CD1c-positive myeloid dendritic cell (primary cell): ENCODE measurements around the gene ERFL.

Experiments used
- DNase-seq: peaks from one replicate; pipeline ENCODE4 v3.0.0-alpha.2; 2016; ENCODE audit errors: extremely low spot score

The ERFL gene

DNA sequence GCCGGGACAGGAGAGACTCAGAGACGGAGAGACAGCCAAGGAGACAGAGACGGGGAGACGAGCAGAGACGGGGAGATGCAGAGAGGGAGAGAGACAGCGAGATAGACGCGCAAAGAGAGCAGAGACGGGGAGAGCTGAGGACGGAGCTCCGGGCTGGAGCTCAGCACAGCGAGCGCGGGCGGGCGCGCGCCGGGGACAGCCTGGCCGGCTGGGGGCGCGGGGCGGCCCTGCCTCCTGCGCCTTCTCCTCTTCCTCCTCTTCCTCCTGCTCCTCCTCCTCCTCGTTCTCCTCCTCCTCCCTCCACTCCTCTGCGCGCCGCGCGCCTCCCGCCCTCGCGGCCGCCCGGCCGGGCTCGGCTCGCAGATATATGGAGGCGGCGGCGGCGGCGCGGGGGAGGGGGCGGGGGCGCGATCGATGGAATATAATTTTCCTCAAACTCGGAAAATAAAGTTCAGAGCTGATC lies at the start of gene ERFL:
TSS of gene ERFL (minus strand) at position 229 of the 463 bp plus-strand sequence. CDS start 15,530 bp downstream, outside the sequence.
- peak; percentile 8 for DNase-seq

- no peak for DNase-seq
Measured at GRCh38 chr19:41977916-41978315, 49.7 kb upstream of the ERFL start.

DNA sequence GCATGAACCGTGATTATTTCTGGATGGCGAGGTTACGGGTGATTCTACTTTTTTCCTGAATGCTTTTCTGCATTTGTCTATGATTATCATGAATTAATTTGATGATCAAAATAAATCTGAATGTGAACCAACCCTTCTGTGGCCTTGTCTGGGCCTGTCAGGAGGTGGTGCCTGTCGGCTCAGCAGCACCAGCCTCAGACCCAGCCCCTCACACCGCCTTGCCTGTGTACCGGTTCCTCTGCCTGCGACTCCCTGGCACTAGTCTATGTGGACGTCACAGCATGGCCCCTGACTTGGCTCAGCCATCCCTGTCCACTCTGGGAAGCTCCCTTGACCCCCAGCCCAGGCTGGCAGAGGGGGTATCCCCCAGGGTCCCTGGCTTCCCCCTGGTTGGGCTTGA lies 46.4 kb upstream of the ERFL start:
- no peak for DNase-seq

DNA sequence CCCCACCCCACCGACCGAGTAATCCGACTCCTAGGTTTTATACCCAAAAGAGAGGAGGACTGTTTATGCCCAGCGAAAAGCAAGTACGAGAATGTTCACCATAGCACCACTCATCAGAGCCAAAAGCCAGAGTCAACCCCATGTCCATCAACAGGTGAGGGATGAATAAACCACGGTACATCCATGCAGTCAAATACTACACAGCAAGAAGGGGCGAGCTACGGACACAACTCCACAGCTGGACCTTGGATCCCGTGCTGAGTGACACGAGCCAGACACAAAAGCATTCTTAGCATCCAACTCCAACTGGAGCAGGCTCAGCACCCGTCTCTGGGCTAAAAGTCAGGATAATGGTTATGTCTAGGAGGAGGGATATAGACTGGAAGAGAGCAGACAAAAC lies 43.1 kb upstream of the ERFL start:
- no peak for DNase-seq

DNA sequence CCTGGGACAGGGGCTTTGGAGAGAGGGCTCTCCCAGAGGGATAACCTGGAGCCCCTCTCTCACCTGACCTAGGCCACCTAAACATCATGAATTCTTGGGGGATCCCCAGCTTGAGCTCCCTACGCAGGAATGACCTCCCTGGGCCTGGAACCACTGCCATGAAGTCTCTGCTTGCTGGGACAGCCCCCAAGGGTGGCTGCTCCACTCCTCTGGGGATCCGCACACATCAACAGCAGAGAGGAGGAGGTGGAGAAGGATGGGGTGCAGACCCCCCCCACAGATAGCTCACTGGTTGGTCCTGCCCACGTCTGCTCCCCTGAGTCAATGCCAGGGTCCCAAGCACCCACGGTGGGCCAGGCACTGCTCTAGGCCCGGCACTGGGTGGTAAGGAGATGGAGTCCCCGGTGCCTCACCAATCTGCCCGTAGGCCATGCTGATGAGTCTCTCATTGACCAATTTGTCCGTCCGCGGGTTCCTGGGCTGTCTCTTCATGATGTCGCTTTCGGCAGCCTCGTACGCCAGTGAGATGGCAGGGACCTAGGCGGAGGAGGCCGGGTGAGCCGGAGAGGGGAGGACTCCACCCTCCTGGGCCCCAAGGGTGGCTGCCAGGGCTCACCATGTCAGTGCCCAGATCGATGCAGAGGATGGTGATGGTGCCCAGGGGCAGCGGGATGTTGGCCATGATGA lies 41.7 kb upstream of the ERFL start:
- DNase-seq: no peak

DNA sequence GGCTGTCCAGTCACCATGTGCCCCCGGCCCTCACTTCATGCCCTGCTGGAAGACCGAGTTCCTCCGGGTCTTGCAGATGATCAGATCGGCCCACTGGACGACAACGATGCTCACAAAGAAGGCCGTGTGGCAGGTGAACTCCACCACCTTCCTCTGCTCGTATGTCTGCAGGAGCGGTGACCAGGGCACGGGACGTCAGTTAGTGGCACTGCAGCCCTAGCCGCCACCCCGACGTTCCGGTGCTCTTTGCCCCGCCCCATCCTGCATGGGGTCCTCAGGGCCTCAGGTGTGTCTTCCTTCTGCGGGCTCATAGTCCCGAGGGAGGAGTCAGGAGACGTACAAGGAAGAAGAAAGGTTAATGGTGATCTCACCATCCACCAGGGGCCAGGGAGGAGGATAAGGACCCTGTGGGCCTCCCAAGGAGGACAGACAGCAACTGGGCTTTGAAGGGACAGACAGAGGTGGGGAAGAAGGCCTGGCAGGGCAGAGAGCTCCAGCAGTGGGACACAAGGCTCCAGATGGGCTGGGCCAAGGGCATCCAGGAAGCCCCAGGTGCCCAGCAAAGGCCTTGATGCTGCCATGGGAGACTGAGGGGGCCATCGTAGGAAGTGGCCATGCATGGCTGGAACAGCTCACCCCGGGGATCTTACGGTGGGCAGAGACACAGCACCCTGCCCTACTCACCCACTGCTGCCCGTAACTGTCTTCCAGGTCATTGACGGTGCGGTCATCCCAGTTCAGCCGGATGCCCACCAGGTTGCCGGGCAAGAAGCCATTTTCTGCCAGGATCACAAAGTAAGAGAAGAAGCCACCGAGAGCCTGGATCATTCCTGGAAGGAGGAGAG lies 40.7 kb upstream of the ERFL start:
- DNase-seq: no peak

DNA sequence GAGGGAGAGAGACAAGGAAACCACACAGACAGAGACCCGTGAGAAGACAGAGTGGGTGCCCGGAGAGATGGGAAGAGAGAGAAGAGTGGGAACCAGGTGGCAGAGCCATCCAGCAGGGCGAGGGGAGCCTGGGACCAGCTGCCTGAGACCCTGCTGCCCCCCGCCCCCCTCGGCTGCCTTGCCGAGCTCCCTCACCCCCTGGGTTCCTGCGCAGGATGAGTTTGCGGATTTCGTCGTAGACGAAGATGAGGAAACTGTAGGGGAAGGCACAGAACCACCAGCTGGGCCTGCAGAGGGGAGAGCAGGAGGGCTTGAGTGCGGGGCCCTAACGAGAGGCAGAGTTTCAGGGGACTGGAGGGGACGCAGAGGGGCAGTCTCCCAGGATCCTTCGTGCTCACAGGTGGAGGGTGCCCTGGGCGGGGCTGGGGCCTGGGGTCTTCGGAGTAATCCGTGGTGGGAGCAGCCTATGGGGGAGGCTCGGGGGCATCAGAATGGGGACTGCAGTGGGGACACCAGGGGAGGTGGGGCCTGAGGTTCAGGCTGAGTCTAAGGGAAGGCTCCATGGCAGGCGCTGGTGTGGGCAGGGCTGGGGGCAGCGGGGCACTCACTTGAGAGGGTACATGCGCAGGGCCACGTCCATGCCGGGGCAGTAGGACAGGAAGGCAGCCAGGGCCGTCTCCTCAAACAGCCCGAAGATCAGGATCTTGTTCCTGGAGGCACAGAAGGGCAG lies 39.0 kb upstream of the ERFL start:
- DNase-seq: no peak

- DNase-seq: no peak
Measured at GRCh38 chr19:41965106-41965505, 36.9 kb upstream of the ERFL start.

- DNase-seq: no peak
Measured at GRCh38 chr19:41960973-41961372, 32.7 kb upstream of the ERFL start.

GRCh38 chr19:41959056-41960053 lies 31.1 kb upstream of the ERFL start, which contains the start of gene RABAC1:
Gene RABAC1 (minus strand): TSS chr19:41959321. CDS start chr19:41959292, 29 bp downstream.
- DNase-seq: peak; percentile 86

GRCh38 chr19:41958367-41959055 lies 30.3 kb upstream of the ERFL start:
- DNase-seq: peak; percentile 50

DNA sequence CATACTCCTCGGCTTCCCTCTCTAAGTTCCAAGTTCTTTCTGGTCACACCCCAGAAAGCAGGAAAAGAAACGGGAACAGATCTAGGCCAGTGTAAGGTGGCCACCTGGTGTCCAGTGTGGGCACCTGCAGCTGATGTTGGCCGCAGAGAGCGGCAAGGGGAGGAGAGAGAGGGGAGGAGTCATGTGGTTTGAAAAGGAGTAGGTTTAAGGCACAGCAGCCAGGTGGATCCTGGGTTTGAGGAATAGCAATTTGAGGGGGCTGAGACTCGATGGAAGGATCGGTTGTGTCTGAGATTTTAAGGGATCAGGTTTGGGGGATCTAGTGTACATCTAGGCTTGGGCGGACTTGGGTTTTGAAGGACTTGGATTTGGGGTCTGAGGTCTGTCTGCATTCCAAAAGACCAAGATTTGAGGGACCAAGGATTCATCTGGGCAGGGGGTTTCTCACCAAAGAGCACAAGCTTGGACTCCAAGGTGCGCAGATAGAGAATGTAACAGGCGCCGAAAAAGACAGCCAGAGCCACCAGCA lies 29.7 kb upstream of the ERFL start:
- peak; percentile 79 for DNase-seq

DNA sequence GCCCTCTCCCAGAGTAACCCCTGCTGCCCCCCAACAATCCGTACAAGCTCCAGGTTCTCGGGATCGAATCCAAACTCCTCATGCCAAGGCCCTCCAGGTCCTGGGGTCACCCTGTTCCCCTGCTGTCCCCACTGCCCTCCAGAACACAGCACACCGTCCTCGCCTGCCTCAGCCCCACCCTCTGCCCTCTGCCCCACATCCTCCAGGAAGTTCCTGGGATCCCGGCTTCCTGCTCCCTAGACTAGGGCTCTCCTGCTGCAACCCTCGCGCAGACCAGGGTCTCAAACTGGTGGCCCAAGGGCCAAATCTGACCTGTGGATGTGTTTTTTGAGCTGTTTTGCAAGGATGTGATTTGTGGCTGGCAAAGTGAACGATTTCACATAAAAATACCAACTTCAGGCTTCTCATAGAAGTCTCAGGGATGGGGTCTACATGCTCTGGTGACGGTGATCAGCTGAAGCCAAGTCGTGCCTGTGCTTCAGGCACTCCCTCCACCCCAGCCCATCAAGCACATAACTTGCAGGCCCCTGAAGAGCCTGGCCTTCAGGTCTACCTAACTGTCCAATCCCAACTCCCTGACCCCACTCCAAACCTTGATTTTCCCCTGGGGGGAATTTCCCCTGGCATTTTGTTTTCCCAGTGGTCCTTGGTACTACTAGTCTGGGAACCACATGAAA lies 29.1 kb upstream of the ERFL start:
- DNase-seq: no peak

GRCh38 chr19:41956621-41957020 lies 28.4 kb upstream of the ERFL start:
- DNase-seq: no peak

DNA sequence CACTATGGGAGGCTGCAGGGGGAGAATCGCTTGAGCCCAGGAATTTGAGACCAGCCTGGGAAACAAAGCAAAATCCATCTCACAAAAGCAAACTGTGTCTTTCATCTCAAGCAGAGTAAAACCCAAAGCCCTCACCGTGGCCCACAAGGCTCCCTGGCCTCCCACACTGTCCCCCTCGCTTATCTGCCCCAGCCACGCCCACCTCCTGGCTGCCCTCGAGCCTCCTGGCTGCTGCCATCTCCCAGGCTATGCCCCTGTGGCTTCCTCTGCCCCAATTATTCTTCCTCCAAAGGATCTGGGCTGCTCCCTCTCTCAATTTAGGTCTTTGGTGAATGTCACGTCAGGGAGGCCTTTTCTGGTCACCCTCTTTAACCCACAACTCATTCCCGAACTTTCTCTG lies 27.3 kb upstream of the ERFL start:
- DNase-seq: no peak

DNA sequence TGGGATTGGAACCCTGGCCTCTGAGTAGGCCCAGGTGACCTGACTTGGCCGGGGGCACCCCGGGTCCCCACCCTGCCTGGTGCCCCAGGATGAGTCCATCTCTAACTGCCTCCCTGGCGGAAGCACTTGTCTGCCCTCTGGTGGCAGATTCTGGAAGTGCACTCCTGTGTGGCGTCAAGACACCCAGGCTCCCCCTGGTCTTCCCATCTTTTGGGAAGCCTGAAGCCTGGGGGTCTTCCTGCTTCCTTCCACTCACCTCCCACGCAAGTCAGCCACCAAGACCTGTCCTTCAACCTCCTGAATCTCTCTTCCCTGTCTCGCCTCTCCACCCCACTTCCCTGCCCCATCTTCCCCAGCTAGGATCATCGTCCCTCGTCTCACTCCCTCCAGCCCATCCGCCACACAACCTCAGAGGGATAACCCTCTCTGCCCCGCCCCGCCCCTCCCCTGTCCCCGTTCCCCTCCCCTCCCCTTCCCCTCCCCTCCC lies 23.5 kb upstream of the ERFL start:
- peak; percentile 85 for DNase-seq

- DNase-seq: no peak
Measured at GRCh38 chr19:41947091-41947490, 18.8 kb upstream of the ERFL start.

- peak; percentile 64 for DNase-seq
Measured at GRCh38 chr19:41945135-41945766, 17.0 kb upstream of the ERFL start.

GRCh38 chr19:41944336-41944735 lies 16.1 kb upstream of the ERFL start:
- DNase-seq: no peak
